GM04504 (cell line): ENCODE results near the gene GAPVD1.

Experiments
- DNase-seq: peaks from one replicate; pipeline ENCODE4 v3.0.0-alpha.2; 2012; ENCODE audit warnings: low read depth

The GAPVD1 gene

GRCh38 chr9:125405938-125406809 lies 144.5 kb downstream of the GAPVD1 start:
- no peak for DNase-seq

GRCh38 chr9:125406810-125407087 lies 145.1 kb downstream of the GAPVD1 start:
- no peak for DNase-seq

DNA sequence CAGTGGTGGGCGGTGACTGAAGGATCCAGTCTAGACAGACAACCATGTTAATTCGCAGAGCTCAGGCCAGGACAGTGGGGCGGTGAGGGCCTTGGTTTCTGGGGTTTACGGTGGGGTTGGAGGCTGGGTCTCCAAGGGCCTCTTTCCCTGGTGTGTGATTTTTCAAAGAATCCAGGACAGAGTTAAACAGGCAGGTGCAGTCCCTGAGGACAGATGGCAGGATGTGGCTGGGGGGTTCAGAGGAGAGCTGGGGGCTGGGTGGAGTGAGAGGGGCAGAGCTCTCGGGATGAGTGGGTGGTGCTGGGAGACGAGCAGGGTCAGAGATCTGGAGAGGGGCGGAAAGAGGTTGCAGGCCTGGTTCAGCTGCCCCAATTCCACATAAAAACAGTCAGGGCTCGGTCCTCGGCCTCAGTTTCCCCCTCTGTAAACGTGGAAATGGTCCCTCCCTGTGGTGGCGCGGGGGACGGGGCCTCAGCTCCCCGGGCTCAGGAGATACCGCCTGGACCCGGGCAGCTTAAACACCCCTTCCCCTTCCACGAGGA lies 145.9 kb downstream of the GAPVD1 start:
- no peak for DNase-seq

- DNase-seq: peak; percentile 40
These were observed 146.6 kb downstream of the GAPVD1 start for GRCh38 chr9:125407974-125408900.

DNA sequence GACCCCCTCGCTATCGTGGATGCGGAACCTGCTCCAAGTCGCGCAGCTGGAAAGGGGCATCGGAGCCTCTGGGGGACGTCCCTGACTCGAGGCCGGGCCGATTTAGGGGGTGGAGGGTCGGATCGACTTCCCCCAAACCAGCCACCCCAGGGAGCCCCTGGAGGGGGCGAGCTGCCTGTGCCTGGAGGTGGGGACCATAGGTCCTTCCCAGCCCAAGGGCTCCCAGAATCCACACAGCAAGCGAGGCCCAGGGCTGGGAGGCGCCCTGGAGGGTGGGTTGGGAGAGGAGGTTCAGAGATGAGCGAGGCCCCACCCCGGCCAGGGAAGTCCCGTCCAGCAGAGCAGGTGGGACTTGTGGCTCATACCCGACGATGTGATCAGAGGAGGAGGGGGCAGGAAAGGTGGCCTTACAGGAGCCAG lies 147.6 kb downstream of the GAPVD1 start:
- no peak for DNase-seq

DNA sequence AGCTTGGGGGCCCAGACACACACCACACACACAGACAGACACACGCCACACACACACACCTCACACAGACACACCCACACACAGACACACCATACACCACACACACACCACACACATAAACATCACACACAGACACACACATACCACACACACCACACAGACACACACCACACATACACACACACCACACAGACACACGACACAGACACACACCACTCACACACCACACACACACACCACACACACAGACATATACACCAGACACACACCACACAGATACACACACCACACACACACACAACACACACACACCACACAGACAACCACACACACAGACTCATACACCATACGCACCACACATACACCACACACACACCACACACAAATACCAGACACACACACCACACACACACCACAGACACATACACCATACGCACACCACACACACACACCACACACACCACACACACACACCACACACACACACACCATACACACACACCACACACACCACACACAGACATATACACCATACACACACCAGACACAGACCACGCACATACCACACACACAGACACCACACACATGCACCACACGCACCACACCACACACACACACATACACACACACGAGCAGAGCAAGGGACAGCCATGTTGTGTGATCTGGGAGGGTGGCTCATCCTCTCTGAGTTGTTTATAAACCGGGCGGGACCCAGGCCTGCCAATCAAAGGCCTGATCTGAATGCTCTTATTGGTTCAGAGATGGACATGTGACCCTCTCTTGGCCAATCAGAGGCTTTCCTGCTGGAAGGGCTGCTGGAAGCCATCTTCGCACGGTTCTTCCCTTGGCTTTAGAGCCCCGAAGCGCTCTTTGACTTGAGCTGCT lies 148.3 kb downstream of the GAPVD1 start:
- DNase-seq: no peak

GRCh38 chr9:125410522-125410894 lies 148.9 kb downstream of the GAPVD1 start:
- no peak for DNase-seq

- DNase-seq: no peak
These were observed 149.6 kb downstream of the GAPVD1 start for GRCh38 chr9:125411171-125411756.

- DNase-seq: no peak
These were observed 150.5 kb downstream of the GAPVD1 start for GRCh38 chr9:125412166-125412565.

DNA sequence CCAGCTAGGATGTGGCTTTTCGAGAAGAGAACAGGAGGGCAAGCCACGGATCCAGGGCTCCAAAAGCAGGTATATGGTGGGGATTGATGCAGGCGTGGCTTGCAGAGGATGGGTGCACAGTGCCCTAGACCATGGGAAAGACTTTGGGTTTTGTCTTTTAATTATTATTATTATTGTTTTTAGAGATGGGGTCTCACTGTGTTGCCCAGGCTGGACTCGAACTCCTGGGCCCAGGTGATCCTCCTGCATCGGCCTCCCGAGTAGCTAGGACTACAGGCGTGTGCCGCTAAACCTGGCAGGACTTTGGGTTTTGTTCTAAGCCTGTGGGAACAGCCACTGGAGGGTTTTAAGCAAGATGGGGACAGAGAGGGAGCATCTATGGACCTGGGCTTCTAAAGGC lies 152.0 kb downstream of the GAPVD1 start:
- DNase-seq: no peak

GRCh38 chr9:125415583-125416460 lies 154.2 kb downstream of the GAPVD1 start:
- no peak for DNase-seq

DNA sequence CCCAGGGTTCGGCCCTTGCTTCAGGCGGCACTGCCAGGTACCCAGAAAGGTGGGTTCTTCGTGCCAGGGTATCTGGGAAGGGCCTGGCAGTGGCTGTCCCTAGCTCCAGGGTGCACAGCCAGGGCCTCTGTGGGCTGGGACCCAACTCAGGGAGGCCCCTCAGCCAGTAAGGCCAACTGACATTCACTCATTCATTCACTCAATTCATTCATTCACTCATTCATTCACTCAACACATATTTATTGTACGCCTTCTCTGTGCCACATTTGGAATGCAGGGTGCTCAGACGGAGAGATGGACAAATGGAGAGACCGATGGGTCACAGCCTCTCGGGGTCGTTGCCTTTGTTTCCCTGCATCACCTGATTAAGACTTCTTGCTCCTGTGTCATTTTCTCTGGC lies 154.9 kb downstream of the GAPVD1 start:
- no peak for DNase-seq
